Measurements from ENCODE around the gene PLEKHG2.

Gene PLEKHG2

GRCh38 chr19:39444598-39445195 lies 32.2 kb downstream of the PLEKHG2 start:
- H2AFZ ChIP-seq (ENCODE audit: low read length): peak overlapping the region; percentile 57; the same call in 1 of the 2 replicates
- no peaks in the 10 kb centered on the region for H3K9me3 ChIP-seq (replicated peaks; ENCODE audit: insufficient read depth, low read length)
- no peaks in the 10 kb centered on the region for H3K27me3 ChIP-seq (replicated peaks; ENCODE audit: insufficient read depth, low read length)
- TF ChIP-seq EZH2 (optimal IDR thresholded peaks at IDR 0.05; ENCODE audit: low read depth, low read length) (no peak), CTCF (IDR thresholded peaks at IDR 0.05; ENCODE audit: low read length) (no peak), EZH2phosphoT487 (IDR thresholded peaks at IDR 0.05; ENCODE audit: low read length) (no peak)
- peak overlapping the region; percentile 99 for H3K4me3 ChIP-seq (ENCODE audit: low read length)
- peaks cover 20% of the 10 kb centered on the region for H3F3A ChIP-seq (ENCODE audit: insufficient read depth, low read length)
- H3K4me2 ChIP-seq (ENCODE audit: low read depth, low read length): peak overlapping the region; percentile 81
- H3K36me3 ChIP-seq (replicated peaks; ENCODE audit: insufficient read depth, low read length): no peaks in the 10 kb centered on the region
- peaks cover 6% of the 10 kb centered on the region; the same call in 1 of the 2 replicates for H4K20me1 ChIP-seq (ENCODE audit: insufficient read depth, low read length)
- peak overlapping the region; percentile 88 for H3K27ac ChIP-seq (ENCODE audit: low read length)
- H3K4me1 ChIP-seq (ENCODE audit: low read length): peaks cover 36% of the 10 kb centered on the region
- peak overlapping the region; percentile 98 for H3K9ac ChIP-seq (ENCODE audit: low read length)
- peaks cover 48% of the 10 kb centered on the region for H3K79me2 ChIP-seq (ENCODE audit: low read length)
- peak; percentile 33 for DNase-seq
- no peaks in the 10 kb centered on the region for H3K9me2 ChIP-seq (replicated peaks; ENCODE audit: insufficient read depth, low read length)

- H3K27me3 ChIP-seq (replicated peaks; ENCODE audit: insufficient read depth, low read length): no peaks in the 10 kb centered on the region
- peaks cover 30% of the 10 kb centered on the region for H3K4me1 ChIP-seq (ENCODE audit: low read length)
- H3K36me3 ChIP-seq (replicated peaks; ENCODE audit: insufficient read depth, low read length): no peaks in the 10 kb centered on the region
- H3K4me3 ChIP-seq (ENCODE audit: low read length): peak within 1 kb of the TSS; percentile 99
- peak; percentile 99 for DNase-seq
- H3K79me2 ChIP-seq (ENCODE audit: low read length): peaks cover 55% of the 10 kb centered on the region
- H3K9me3 ChIP-seq (replicated peaks; ENCODE audit: insufficient read depth, low read length): no peaks in the 10 kb centered on the region
- peaks cover 20% of the 10 kb centered on the region for H3F3A ChIP-seq (ENCODE audit: insufficient read depth, low read length)
- H3K4me2 ChIP-seq (ENCODE audit: low read depth, low read length): peak within 1 kb of the TSS; percentile 87
- no peaks in the 10 kb centered on the region for H3K9me2 ChIP-seq (replicated peaks; ENCODE audit: insufficient read depth, low read length)
- no peak for TF ChIP-seq EZH2phosphoT487 (IDR thresholded peaks at IDR 0.05; ENCODE audit: low read length)
- TF ChIP-seq EZH2 (optimal IDR thresholded peaks at IDR 0.05; ENCODE audit: low read depth, low read length): no peak
- no peak for TF ChIP-seq CTCF (IDR thresholded peaks at IDR 0.05; ENCODE audit: low read length)
- H3K9ac ChIP-seq (ENCODE audit: low read length): peak within 1 kb of the TSS; percentile 98
- H2AFZ ChIP-seq (ENCODE audit: low read length): peak within 1 kb of the TSS; percentile 57; the same call in 1 of the 2 replicates
- peak within 1 kb of the TSS; percentile 88 for H3K27ac ChIP-seq (ENCODE audit: low read length)
- peaks cover 6% of the 10 kb centered on the region; the same call in 1 of the 2 replicates for H4K20me1 ChIP-seq (ENCODE audit: insufficient read depth, low read length)
Observed at GRCh38 chr19:39445196-39446111, 33.0 kb downstream of the PLEKHG2 start, which contains the start of gene SUPT5H. Gene SUPT5H (plus strand): TSS chr19:39445582. CDS start chr19:39445891, 309 bp downstream.

GRCh38 chr19:39446365-39447084 lies 34.1 kb downstream of the PLEKHG2 start:
- Histone ChIP-seq H3F3A (ENCODE audit: insufficient read depth, low read length) (peaks cover 18% of the 10 kb centered on the region), H2AFZ (ENCODE audit: low read length) (no peak overlapping the region), H3K4me1 (ENCODE audit: low read length) (peaks cover 25% of the 10 kb centered on the region), H4K20me1 (ENCODE audit: insufficient read depth, low read length) (peaks cover 6% of the 10 kb centered on the region; the same call in 1 of the 2 replicates), H3K27ac (ENCODE audit: low read length) (peak overlapping the region; percentile 88; the same call in 1 of the 2 replicates), H3K9ac (ENCODE audit: low read length) (peak overlapping the region; percentile 98), H3K4me2 (ENCODE audit: low read depth, low read length) (peak overlapping the region; percentile 87), H3K36me3 (replicated peaks; ENCODE audit: insufficient read depth, low read length) (no peaks in the 10 kb centered on the region), H3K79me2 (ENCODE audit: low read length) (peaks cover 66% of the 10 kb centered on the region), H3K4me3 (ENCODE audit: low read length) (peak overlapping the region; percentile 99), H3K9me3 (replicated peaks; ENCODE audit: insufficient read depth, low read length) (no peaks in the 10 kb centered on the region), H3K27me3 (replicated peaks; ENCODE audit: insufficient read depth, low read length) (no peaks in the 10 kb centered on the region), H3K9me2 (replicated peaks; ENCODE audit: insufficient read depth, low read length) (no peaks in the 10 kb centered on the region)
- DNase-seq: no peak
- TF ChIP-seq CTCF (IDR thresholded peaks at IDR 0.05; ENCODE audit: low read length) (no peak), EZH2phosphoT487 (IDR thresholded peaks at IDR 0.05; ENCODE audit: low read length) (no peak), EZH2 (optimal IDR thresholded peaks at IDR 0.05; ENCODE audit: low read depth, low read length) (no peak)
